Astrocyte (in vitro differentiated cells and primary cell): ENCODE results near the gene WNT16.

Experiments used
- CTCF ChIP-seq: IDR thresholded peaks from 2 replicates; pipeline ENCODE4 v1.5.1; 2011; ENCODE audit warnings: low read depth, mild to moderate bottlenecking, inconsistent platforms, low read length, moderate library complexity; ENCODE audit not compliant: insufficient read depth
- EZH2 ChIP-seq: IDR thresholded peaks from 2 replicates; pipeline ENCODE4 v1.6.1; 2012; ENCODE audit warnings: mild to moderate bottlenecking, low read length, inconsistent platforms; ENCODE audit not compliant: insufficient read depth

- TF ChIP-seq CTCF: no peak
- no peak for TF ChIP-seq EZH2
Measured at GRCh38 chr7:121371883-121372282, 43.1 kb downstream of the WNT16 start.
